ENCODE results near the gene SV2C. TPM values are rescaled to one million over a fixed set of nuclear protein-coding genes. Genes with fewer than 3 reads are reported as not detected.

Gene SV2C
- total and polyA plus RNA-seq, 2 of the 13 experiments (the other 11 are each of a cell fraction or from before 2014, with no cell fraction given) = not detected

- TF ChIP-seq MBNL3 (CRISPR knock-in tag; conservative IDR thresholded peaks at IDR 0.05) = no peak
- no peak for TF ChIP-seq ZKSCAN1 (IDR thresholded peaks at IDR 0.05; ENCODE audit: low read length)
- TF ChIP-seq SMAD1 (CRISPR knock-in tag; IDR thresholded peaks at IDR 0.05; ENCODE audit: borderline replicate concordance, low read depth) = no peak; the same call in 1 of the 2 replicates
- no peak for TF ChIP-seq GABPA (IDR thresholded peaks at IDR 0.05; ENCODE audit: low read depth, low read length)
- no peak for TF ChIP-seq GABPA (CRISPR knock-in tag; IDR thresholded peaks at IDR 0.05; ENCODE audit: low read depth)
- no peak for TF ChIP-seq ZNF383 (CRISPR knock-in tag; IDR thresholded peaks at IDR 0.05; ENCODE audit: borderline replicate concordance)
- peak; percentile 83 for TF ChIP-seq GATAD2A (CRISPR knock-in tag; IDR thresholded peaks at IDR 0.05)
- peak; percentile 93 for TF ChIP-seq KDM2A (CRISPR knock-in tag; IDR thresholded peaks at IDR 0.05; ENCODE audit: borderline replicate concordance, low read depth)
- no peak for TF ChIP-seq ZNF605 (CRISPR knock-in tag; IDR thresholded peaks at IDR 0.05)
- TF ChIP-seq FOXO1 (CRISPR knock-in tag; IDR thresholded peaks at IDR 0.05) = peak; percentile 64
- 0 out of 2 replicates have a peak, but pooled peaks have one; percentile 21 for TF ChIP-seq NR2C2 (CRISPR knock-in tag; IDR thresholded peaks at IDR 0.05; ENCODE audit: borderline replicate concordance)
- no peak for TF ChIP-seq MTA3 (CRISPR knock-in tag; IDR thresholded peaks at IDR 0.05)
- TF ChIP-seq RXRA (CRISPR knock-in tag; IDR thresholded peaks at IDR 0.05) = no peak; the same call in 1 of the 2 replicates
- peak; percentile 34; the same call in 1 of the 2 replicates for TF ChIP-seq SOX5 (CRISPR knock-in tag; IDR thresholded peaks at IDR 0.05; ENCODE audit: borderline replicate concordance)
- TF ChIP-seq HOXD1 (CRISPR knock-in tag; IDR thresholded peaks at IDR 0.05) = no peak
- peak; percentile 58; the same call in 1 of the 2 replicates for TF ChIP-seq ZNF160 (CRISPR knock-in tag; IDR thresholded peaks at IDR 0.05)
- peak; percentile 33; the same call in 1 of the 2 replicates for TF ChIP-seq REL (CRISPR knock-in tag; conservative IDR thresholded peaks at IDR 0.05)
- peak; percentile 35; the same call in 1 of the 2 replicates for TF ChIP-seq CEBPG (CRISPR knock-in tag; IDR thresholded peaks at IDR 0.05)
- no peak for TF ChIP-seq ZNF275 (CRISPR knock-in tag; IDR thresholded peaks at IDR 0.05; ENCODE audit: borderline replicate concordance)
- no peak for TF ChIP-seq CHD4 (IDR thresholded peaks at IDR 0.05; ENCODE audit: borderline replicate concordance, low read length)
- TF ChIP-seq AKNA (CRISPR knock-in tag; IDR thresholded peaks at IDR 0.05; ENCODE audit: borderline replicate concordance) = no peak
- TF ChIP-seq ZNF121 (CRISPR knock-in tag; IDR thresholded peaks at IDR 0.05) = no peak
- TF ChIP-seq YEATS4 (CRISPR knock-in tag; IDR thresholded peaks at IDR 0.05; ENCODE audit: borderline replicate concordance) = peak; percentile 74
- TF ChIP-seq MATR3 (CRISPR knock-in tag; IDR thresholded peaks at IDR 0.05) = no peak
- no peak for TF ChIP-seq PHF5A (CRISPR knock-in tag; IDR thresholded peaks at IDR 0.05; ENCODE audit: low read depth, unreplicated experiment)
- no peak for TF ChIP-seq NKX3-1 (CRISPR knock-in tag; IDR thresholded peaks at IDR 0.05)
- TF ChIP-seq KDM5B (CRISPR knock-in tag; IDR thresholded peaks at IDR 0.05; ENCODE audit: borderline replicate concordance) = peak; percentile 53; the same call in 1 of the 2 replicates
Measured at GRCh38 chr5:76402886-76403765, 319.9 kb downstream of the SV2C start, which contains the start of gene IQGAP2 (continued).
